Activated CD8-positive, alpha-beta memory T cell treated with anti-CD3 and anti-CD28 coated beads, Interleukin-2, amount 50 U/mL, for 1 hour (primary cell): Measurements from ENCODE around the gene SND1.
"Not testable (repeated sequence)": the region's sequence is repeated elsewhere in the genome, so short reads cannot be mapped to it uniquely, and the experiment has no call there.

Experiments
- DNase-seq: peaks from one replicate; pipeline ENCODE4 v3.0.0-alpha.2; 2020; ENCODE audit errors: extremely low read depth

The SND1 gene

DNA sequence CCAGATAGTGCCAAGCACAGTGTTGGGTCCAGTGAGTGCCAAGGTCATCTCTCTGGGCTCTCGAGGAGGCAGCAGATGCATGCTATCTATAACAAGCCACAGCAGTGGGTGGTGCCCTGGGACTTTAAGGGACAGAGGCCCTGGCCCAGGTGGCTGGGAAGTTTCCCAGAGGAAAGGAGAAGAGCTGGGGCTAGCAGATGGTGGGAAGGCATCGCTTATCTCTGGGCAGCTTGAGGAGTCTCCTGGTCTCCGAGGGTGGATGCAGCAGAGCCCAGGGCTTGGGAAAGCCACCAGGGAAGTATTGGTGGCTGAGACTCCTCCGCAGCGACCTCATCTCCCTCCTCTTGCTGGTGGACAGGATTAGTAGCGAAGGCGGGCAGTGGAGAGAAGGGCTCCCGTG lies 442.7 kb downstream of the SND1 start:
- DNase-seq, result no peak

- no peak for DNase-seq
Measured at GRCh38 chr7:128097211-128097731, 445.3 kb downstream of the SND1 start.

GRCh38 chr7:128098629-128099028 lies 446.6 kb downstream of the SND1 start:
- no peak for DNase-seq

DNA sequence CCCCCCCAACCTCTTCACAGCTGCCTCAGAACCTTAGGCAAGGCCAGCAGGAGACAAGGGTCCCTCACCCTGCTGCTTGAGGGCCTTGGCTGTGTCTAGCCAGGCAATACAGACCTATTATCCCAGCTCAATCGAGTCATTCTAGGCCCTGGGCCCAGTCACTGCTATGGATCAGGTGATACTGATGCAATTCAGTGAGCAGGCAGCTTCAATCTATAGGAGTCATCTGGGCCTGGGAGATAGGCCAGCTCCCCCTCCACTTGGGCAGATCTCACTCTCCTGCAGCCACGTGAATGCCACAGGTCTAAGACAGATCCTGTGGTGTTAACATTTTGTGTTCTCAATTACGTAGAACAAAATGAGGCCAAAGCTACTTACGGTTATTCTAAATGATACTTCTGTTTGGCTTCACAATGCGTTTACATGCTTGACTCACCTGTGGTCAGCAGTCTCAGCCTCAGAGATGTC lies 447.2 kb downstream of the SND1 start:
- no peak for DNase-seq

DNA sequence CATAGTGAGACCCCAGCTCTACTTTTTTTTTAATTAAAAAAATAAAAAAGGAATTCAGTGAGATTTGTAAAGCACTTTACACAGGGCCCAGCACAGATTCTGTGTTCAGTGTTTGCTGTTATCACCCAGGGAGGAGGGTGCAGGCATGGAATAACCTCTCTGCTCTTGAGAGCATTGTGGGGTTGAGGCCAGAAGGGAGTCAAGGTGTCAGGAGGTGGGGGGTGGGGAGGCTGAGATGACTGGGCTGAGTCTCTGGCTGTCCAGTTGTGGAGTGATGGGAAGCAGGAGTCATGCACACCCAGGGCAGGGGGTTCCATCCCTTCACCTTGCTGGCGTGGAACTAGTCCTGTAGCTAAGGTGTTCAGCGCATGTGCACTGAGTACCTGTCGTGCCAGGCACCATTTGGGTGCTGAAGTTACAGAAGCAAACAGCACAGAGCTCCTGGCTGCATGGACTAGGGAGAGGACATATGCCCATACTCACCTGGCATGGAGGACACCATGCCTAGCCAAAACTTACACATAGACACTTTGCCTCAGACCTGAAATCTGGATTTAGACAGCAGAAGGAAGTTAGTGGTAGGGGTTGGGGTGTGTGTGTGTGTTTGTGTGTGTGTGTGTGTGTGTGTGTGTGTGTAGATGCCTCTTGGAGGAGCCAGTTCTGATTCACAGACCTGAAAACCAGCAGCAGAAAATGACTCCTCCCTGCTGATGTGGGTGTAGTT lies 448.4 kb downstream of the SND1 start:
- no peak for DNase-seq

GRCh38 chr7:128100949-128101713 lies 449.1 kb downstream of the SND1 start:
- DNase-seq, result no peak

GRCh38 chr7:128102490-128103291 lies 450.7 kb downstream of the SND1 start:
- no peak for DNase-seq

DNA sequence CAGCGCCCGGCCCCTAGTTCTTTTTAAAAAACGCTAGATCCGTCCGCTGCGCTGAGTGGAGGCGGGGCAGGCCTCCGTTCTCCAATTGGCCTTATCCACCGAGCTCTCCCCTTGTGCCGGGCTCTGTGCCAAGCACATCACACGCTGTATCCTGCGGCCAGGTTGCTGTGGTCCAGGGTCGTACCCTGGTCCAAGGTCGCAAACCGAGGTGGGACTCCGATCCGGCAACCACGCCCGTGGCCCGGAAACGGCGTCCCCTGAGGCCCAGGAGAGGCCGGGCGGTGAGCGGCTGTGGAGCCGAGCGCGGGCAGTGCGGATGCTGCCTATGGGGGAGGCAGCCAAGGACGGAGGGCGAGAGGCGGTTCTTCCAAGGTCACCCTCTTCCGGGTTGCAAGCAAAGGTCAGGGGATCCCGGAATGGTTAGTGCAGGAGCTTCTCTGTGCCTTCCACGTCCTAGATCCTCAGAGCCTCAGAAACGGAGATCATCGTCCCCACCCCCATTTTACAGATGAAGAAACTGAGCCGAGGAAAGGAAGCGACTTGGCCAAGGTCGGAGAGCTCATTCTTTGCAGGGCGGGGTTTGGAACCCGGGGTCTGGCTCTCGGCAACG lies 451.6 kb downstream of the SND1 start:
- DNase-seq, result no peak

DNA sequence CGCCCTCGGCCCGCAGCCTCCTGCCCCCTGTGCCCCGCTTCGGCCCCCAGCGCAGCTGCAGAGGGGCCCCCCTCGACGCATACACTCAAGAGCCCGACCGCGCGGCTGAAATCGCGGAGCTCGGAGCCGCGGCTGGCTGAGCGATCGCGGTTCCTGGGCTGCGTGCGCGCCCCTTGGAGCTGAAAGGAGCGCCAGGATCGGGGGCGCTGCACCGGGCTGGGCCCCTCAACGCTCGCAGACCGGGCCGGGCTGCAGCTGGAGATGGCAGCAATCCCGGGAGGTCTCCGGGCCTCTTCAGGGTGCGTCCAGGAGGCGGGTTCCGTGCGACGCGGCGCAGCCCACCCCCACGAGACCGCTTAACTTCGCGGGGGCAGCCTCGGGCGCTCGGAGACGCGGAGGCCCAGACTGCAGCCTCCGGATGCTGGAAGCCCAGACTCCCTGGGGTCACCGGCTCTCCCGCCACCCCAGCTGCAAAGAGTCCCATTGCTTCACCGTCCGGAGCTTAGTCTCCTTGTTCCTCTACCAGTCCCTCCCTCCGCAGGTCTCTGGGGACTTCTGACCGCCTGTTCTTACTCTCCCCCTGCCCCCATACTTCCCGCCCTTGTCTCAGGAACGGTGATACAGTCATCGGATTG lies 452.2 kb downstream of the SND1 start:
- DNase-seq, result no peak

DNA sequence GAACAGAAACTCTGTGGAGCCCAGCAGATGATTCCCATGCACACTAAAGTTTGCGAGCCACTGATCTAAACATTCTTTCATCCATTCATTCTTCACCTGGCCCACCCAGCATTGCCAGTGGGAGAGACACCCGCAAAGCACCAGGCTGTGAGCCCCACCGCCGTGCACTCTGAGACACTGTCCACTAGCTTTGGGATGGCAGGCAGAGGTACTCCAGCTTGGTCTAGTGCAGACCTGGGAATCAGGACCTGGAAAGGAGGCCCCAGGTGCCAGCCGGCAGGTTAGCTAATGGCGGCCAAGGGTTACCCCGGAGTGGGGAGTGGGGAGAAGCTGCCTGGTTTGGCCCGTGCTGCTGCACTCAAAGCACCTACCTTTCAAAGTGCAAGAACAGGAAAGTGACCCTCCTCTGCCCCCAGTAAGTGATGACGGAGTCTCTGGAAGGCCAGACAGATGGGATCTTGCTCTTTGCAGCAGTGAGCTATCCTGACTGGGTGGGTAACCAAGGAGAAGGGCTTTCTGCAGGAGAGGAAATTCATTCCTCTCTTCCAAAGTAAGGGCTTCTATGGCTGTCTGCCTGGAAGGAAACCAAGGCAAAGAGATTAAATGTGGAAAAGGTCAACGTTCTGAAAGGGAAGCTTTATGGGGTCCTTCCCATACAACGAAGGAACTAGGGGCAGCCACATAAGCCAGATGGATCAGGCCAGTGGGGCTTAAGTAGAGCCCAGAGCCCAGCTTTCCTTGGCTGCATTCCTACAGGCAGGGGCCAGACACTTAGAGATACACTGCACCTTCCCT lies 453.4 kb downstream of the SND1 start:
- DNase-seq, result no peak

DNA sequence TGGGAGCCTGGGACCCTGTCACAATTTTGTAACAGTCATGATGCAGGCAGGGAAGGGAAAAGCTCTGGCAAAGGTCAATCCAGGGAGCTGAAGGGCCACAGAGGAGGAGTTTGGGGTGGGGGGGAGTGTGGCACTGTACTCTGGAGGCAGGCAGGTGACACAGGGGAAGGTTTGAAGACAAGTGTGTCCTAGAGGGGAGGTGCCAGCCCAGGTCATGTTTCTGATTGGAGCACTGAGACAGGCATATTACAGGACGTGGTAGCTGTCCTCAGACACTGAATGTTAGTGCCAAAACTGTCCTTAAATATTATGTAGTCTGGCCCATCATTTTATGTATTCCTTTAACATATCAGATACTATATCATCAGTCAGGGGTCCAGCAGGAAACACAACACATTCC lies 454.8 kb downstream of the SND1 start:
- no peak for DNase-seq

- DNase-seq, result not testable (repeated sequence)
Measured at GRCh38 chr7:128107516-128107915, 455.5 kb downstream of the SND1 start.

- no peak for DNase-seq
Measured at GRCh38 chr7:128108129-128108528, 456.1 kb downstream of the SND1 start.

DNA sequence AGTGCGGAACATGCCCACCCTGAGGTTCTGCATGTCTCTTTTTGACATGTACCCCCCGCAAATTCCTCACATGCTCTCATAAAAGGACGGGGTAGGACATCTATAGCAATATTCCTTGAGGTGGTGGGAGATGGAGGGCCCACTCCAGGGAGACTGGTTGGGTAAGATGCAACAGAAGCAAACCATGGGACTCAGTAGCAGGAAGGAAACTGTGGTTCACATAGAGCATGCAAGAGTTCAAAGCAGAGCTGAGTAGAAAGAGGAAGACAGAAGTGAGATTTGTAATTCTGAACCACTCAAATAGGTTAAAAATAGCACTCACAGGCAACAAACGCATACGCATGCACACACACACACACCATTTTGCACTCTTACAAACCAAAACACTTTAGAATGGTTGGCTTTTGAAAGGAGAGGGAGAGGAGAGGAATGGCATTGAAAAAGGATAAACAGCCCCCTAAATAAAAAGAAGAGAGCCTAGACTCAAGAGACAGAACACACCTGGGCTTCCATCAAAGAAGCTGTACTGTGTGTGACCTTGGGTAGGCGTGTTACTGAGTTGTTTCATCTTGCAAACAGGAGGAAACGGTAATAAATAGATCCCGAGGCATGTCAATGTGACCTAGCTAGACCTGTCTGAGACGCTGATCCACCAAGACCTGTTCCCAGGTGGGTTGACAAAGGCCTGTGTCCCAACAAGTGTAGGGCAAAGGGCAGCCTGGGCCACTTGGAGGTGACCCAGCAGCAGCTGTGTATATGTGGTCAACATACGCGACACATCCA lies 456.8 kb downstream of the SND1 start:
- no peak for DNase-seq

DNA sequence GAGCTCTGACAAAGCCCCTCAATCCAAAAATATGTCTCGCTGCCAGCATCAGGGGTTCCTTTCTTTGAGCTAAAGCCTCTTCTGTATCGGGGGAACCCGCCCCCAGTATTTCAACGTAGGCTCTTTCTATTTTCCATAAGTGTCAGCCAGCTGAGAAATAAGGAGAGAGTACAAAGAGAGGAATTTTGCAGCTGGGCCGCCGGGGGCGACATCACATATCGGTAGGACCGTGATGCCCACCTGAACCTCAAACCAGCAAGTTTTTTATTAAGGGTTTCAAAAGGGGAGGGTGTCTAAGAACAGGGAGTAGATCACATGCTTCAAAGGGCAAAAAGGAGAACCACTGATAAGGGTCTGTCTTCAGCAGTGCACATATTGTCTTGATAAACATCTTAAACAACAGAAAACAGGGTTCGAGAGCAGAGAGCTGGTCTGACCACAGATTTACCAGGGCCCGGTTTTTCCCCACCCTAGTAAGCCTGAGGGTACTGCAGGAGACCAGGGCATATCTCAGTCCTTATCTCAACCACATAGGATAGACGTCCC lies 457.5 kb downstream of the SND1 start:
- not testable (repeated sequence) for DNase-seq

GRCh38 chr7:128110641-128111364 lies 458.8 kb downstream of the SND1 start:
- DNase-seq, result no peak

GRCh38 chr7:128112018-128112780 lies 460.2 kb downstream of the SND1 start:
- no peak for DNase-seq

DNA sequence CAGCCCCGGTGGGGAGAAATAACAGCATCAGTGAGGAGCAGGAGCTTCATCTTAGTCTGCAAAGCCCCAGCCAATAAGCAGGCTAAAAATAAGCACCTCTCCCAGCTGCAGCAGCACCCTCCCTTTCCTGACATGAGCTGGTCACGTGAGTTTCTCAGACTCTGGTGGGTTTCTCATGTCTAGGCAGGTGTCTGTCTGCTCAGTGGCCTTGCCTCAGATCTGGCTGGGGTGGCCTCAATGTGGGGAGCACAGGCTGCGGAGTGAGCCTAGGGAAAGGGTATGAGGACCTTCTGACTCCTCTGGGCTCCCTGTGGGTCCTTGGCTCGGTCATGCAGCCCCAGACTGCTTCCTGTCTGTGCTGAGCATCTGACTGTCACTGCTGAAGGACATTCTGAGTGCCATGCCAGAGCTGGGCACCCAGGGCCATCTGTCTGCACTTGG lies 460.8 kb downstream of the SND1 start:
- DNase-seq, result no peak
